HepG2 (cell line): ENCODE data around the gene C19orf33. TPM values are rescaled to one million over a fixed set of nuclear protein-coding genes. Genes with fewer than 3 reads are reported as not detected.

Source experiments
- ATAC-seq: fragments of 200-7000 bp; cut with Tn5 transposase; 3 replicates; pipeline ENCODE4 v1.9.1; 2020; ENCODE audit warnings: mild to moderate bottlenecking, moderate library complexity
- BruUV-seq: library from RNA; stranded (reverse); fragments of 400-500 nt; replicated peaks from 2 replicates; lab custom pipeline; 2021; lab: Mats Ljungman, UMichigan
- CTCF ChIA-PET: fragments of 300-600 bp; formaldehyde crosslinking; extraction: SDS; loops from one replicate; lab custom pipeline; 2021; ENCODE audit warnings: low total read pairs, inconsistent platforms, low intra/inter-chr PET ratio; lab: Yijun Ruan, JAX
- POLR2A ChIA-PET: fragments of 350-600 bp; sonication (Branson Sonifier 250); formaldehyde crosslinking; loops from one replicate; lab custom pipeline; 2020; ENCODE audit warnings: antibody characterized with exemption, inconsistent platforms; lab: Yijun Ruan, JAX
- DNase-seq: peaks from one replicate; pipeline ENCODE4 v3.0.0-alpha.2; 2015; ENCODE audit warnings: low spot score
- FAIRE-seq: peaks from 3 replicates; lab custom pipeline; 2011; peaks lifted over from hg19 to GRCh38; lab: Jason Lieb, UNC
- H2AFZ ChIP-seq: one replicate; pipeline ENCODE4 v1.6.1; 2011; ENCODE audit warnings: low read length, inconsistent platforms
- H3K27ac ChIP-seq: fragments of 300-600 bp; 3 replicates; pipeline ENCODE4 v1.8.0; 2011; ENCODE audit warnings: mixed run types, mild to moderate bottlenecking, mixed read lengths, low read length, inconsistent platforms; ENCODE audit not compliant: insufficient read depth; ENCODE audit errors: extremely low read length
- H3K27me3 ChIP-seq, 2 experiments: fragments of 200-600 bp in 1 of 2; 2 replicates in 1 of 2; 3 replicates in 1 of 2; pipeline versions ENCODE4 v1.6.0 to v1.8.0; 2011; ENCODE audit warnings: low read length in 2 of 2, mild to moderate bottlenecking in 2 of 2, moderate library complexity in 2 of 2, inconsistent platforms in 1 of 2; ENCODE audit not compliant: insufficient read depth in 2 of 2, control insufficient read depth in 1 of 2
- H3K36me3 ChIP-seq, 2 experiments: fragments of 200-600 bp in 1 of 2; replicated peaks in 1 of 2; 2 replicates in 1 of 2; 3 replicates in 1 of 2; pipeline versions ENCODE4 v1.5.1 to v1.8.0; 2011; ENCODE audit warnings: low read length in 2 of 2, inconsistent platforms in 1 of 2; ENCODE audit not compliant: insufficient read depth in 2 of 2, control insufficient read depth in 1 of 2
- H3K4me1 ChIP-seq: 2 replicates; pipeline ENCODE4 v1.5.1; 2012; ENCODE audit warnings: low read length, inconsistent platforms; ENCODE audit not compliant: insufficient read depth
- H3K4me2 ChIP-seq: 2 replicates; pipeline ENCODE4 v1.6.0; 2011; ENCODE audit warnings: low read depth, low read length, inconsistent platforms
- H3K4me3 ChIP-seq, 3 experiments: fragments of 200-600 bp in 1 of 3; sonication (generic), shearing (Covaris generic) in 1 of 3; replicated peaks in 1 of 3; 2 replicates each; pipeline ENCODE4 v1.5.1; 2011 to 2016; ENCODE audit warnings: low read length in 3 of 3, inconsistent platforms in 2 of 3, low read depth in 2 of 3, mild to moderate bottlenecking in 2 of 3, control low read depth in 1 of 3, mixed read lengths in 1 of 3; ENCODE audit not compliant: insufficient read depth in 1 of 3
- H3K79me2 ChIP-seq: one replicate; pipeline ENCODE4 v1.6.1; 2011; ENCODE audit warnings: low read length, inconsistent platforms; ENCODE audit not compliant: insufficient read depth
- H3K9ac ChIP-seq: 2 replicates; pipeline ENCODE4 v1.6.0; 2011; ENCODE audit warnings: mild to moderate bottlenecking, low read depth, low read length, inconsistent platforms; ENCODE audit not compliant: insufficient read depth
- H3K9me3 ChIP-seq: 2 replicates; pipeline ENCODE4 v1.5.1; 2012; ENCODE audit warnings: mild to moderate bottlenecking, low read length
- H4K20me1 ChIP-seq: 2 replicates; pipeline ENCODE4 v1.6.0; 2011; ENCODE audit warnings: inconsistent platforms, mild to moderate bottlenecking, low read length, moderate library complexity; ENCODE audit not compliant: insufficient read depth
- ADNP ChIP-seq: sonication (generic); formaldehyde crosslinking; IDR thresholded peaks from 2 replicates; pipeline ENCODE4 v1.4.0; 2020; ENCODE audit warnings: missing genetic modification reagents
- BCL6 ChIP-seq: IDR thresholded peaks from 2 replicates; pipeline ENCODE4 v1.6.1; 2016; ENCODE audit warnings: missing genetic modification reagents, missing compliant biosample characterization
- CHD2 ChIP-seq: IDR thresholded peaks from 2 replicates; pipeline ENCODE4 v1.6.1; 2011; ENCODE audit warnings: low read depth, low read length, improper control_type of control experiment
- HNRNPUL1 ChIP-seq: fragments of 200-400 bp; formaldehyde crosslinking; IDR thresholded peaks from 2 replicates; pipeline ENCODE4 v1.6.1; 2017; ENCODE audit warnings: low read depth, mild to moderate bottlenecking, low read length, moderate library complexity
- MIXL1 ChIP-seq: IDR thresholded peaks from 2 replicates; pipeline ENCODE4 v1.6.1; 2016
- NFKB2 ChIP-seq: sonication (generic); formaldehyde crosslinking; IDR thresholded peaks from 2 replicates; pipeline ENCODE4 v1.4.0; 2020; ENCODE audit warnings: missing genetic modification reagents, borderline replicate concordance
- PAX8 ChIP-seq: sonication (generic); formaldehyde crosslinking; IDR thresholded peaks from 2 replicates; pipeline ENCODE4 v1.8.0; 2022; ENCODE audit warnings: mild to moderate bottlenecking, missing genetic modification reagents, borderline replicate concordance
- POGZ ChIP-seq: sonication (generic); formaldehyde crosslinking; IDR thresholded peaks from 2 replicates; pipeline ENCODE4 v1.4.0; 2020; ENCODE audit warnings: mild to moderate bottlenecking, missing genetic modification reagents
- RFX1 ChIP-seq: fragments of 450-650 bp; IDR thresholded peaks from 2 replicates; pipeline ENCODE4 v1.6.1; 2017
- RFX5 ChIP-seq: IDR thresholded peaks from 2 replicates; pipeline ENCODE4 v1.6.1; 2011; ENCODE audit warnings: low read depth, low read length, improper control_type of control experiment
- SALL2 ChIP-seq: sonication (generic); formaldehyde crosslinking; IDR thresholded peaks from 2 replicates; pipeline ENCODE4 v1.8.1; 2023; ENCODE audit warnings: mild to moderate bottlenecking, missing genetic modification reagents, inconsistent platforms
- SOX5 ChIP-seq: IDR thresholded peaks from 2 replicates; pipeline ENCODE4 v1.6.1; 2016; ENCODE audit warnings: borderline replicate concordance
- SPEN ChIP-seq: sonication (generic); formaldehyde crosslinking; IDR thresholded peaks from 2 replicates; pipeline ENCODE4 v1.5.1; 2020; ENCODE audit warnings: low read depth, mild to moderate bottlenecking, missing genetic modification reagents
- TSC22D2 ChIP-seq: sonication (generic); formaldehyde crosslinking; IDR thresholded peaks from 2 replicates; pipeline ENCODE4 v1.5.1; 2020; ENCODE audit warnings: missing genetic modification reagents, mild to moderate bottlenecking, borderline replicate concordance
- ZMAT3 ChIP-seq: sonication (generic); formaldehyde crosslinking; conservative IDR thresholded peaks from 2 replicates; pipeline ENCODE4 v1.7.0; 2021; ENCODE audit warnings: missing genetic modification reagents
- ZNF3 ChIP-seq: IDR thresholded peaks from 2 replicates; pipeline ENCODE4 v1.7.0; 2017; ENCODE audit warnings: inconsistent platforms
- ZNF710 ChIP-seq: sonication (generic); formaldehyde crosslinking; IDR thresholded peaks from 2 replicates; pipeline ENCODE4 v1.5.0; 2020; ENCODE audit warnings: mild to moderate bottlenecking, missing genetic modification reagents, borderline replicate concordance
- ZNF75D ChIP-seq: sonication (generic); formaldehyde crosslinking; IDR thresholded peaks from 2 replicates; pipeline ENCODE4 v1.8.1; 2023; ENCODE audit warnings: missing genetic modification reagents, mild to moderate bottlenecking, borderline replicate concordance
- ZNF784 ChIP-seq: sonication (generic); formaldehyde crosslinking; IDR thresholded peaks from 2 replicates; pipeline ENCODE4 v1.5.1; 2020; ENCODE audit warnings: missing genetic modification reagents, mild to moderate bottlenecking, borderline replicate concordance
- whole genome bisulfite sequencing: methylation state at CpG from one replicate; pipeline ENCODE4 v1.1.6; 2017; ENCODE audit warnings: low lambda C conversion rate; 5-methylcytosine and 5-hydroxymethylcytosine counted together
- in situ Hi-C: cut with HindIII; loops from 2 replicates; pipeline ENCODE4 v1.10.0; 2017; ENCODE audit warnings: low pct_unique_long_range_greater_than_20kb; ENCODE audit not compliant: extremely low pct_ligation_motif_present
- intact Hi-C: fragments of 100-400 bp; cut with micrococcal nuclease; formaldehyde crosslinking; loops from one replicate; pipeline ENCODE4 v1.10.0; 2022; ENCODE audit not compliant: unreplicated experiment
- polyA plus RNA-seq, 8 experiments: library from polyadenylated mRNA; depleted of rRNA in 3 of 8; stranded (reverse) in 7 of 8; unstranded in 1 of 8; fragments of >200 nt; fragmentation: Illumina TruSeq in 4 of 8; extraction: Trizol in 4 of 8; gene quantifications; 2 replicates each; pipeline versions ENCODE4 v1.2.1 to v1.2.3, GENCODE V29; 2011 to 2016; ENCODE audit warnings: low read depth in 4 of 8, missing spikeins in 1 of 8, mixed read lengths in 1 of 8; ENCODE audit not compliant: insufficient read depth in 1 of 8
- total RNA-seq, 5 experiments: library from RNA; depleted of rRNA; stranded (reverse); fragments of >200 nt; fragmentation: Illumina TruSeq; extraction: Trizol; gene quantifications; 2 replicates each; pipeline ENCODE4 v1.2.3, GENCODE V29; 2016; ENCODE audit warnings: low read depth in 1 of 5
- TF ChIP-seq, protein P1 (sequence below): sonication (generic); formaldehyde crosslinking; IDR thresholded peaks from 2 replicates; pipeline ENCODE4 v1.4.0; 2020; ENCODE audit warnings: mild to moderate bottlenecking, missing genetic modification reagents
- TF ChIP-seq, protein P2 (sequence below): sonication (generic); formaldehyde crosslinking; IDR thresholded peaks from 2 replicates; pipeline ENCODE4 v1.4.0; 2020; ENCODE audit warnings: low read depth, mild to moderate bottlenecking, missing genetic modification reagents

C19orf33 gene
- total and polyA plus RNA-seq, 2 of the 13 experiments (the other 11 are each of a cell fraction or from before 2014, with no cell fraction given): 2.5 to 3.3 TPM

- TF ChIP-seq, protein P1, sequence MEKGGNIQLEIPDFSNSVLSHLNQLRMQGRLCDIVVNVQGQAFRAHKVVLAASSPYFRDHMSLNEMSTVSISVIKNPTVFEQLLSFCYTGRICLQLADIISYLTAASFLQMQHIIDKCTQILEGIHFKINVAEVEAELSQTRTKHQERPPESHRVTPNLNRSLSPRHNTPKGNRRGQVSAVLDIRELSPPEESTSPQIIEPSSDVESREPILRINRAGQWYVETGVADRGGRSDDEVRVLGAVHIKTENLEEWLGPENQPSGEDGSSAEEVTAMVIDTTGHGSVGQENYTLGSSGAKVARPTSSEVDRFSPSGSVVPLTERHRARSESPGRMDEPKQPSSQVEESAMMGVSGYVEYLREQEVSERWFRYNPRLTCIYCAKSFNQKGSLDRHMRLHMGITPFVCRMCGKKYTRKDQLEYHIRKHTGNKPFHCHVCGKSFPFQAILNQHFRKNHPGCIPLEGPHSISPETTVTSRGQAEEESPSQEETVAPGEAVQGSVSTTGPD: no peak
- TF ChIP-seq RFX1 (no peak), MIXL1 (CRISPR knock-in tag) (no peak), SPEN (CRISPR knock-in tag) (no peak), ADNP (no peak), ZNF75D (CRISPR knock-in tag) (no peak), SOX5 (no peak), SALL2 (CRISPR knock-in tag) (no peak), POGZ (no peak), TSC22D2 (CRISPR knock-in tag) (no peak), RFX5 (no peak)
Observed at GRCh38 chr19:38278751-38279150, 25.3 kb upstream of the C19orf33 start (continued).

DNA sequence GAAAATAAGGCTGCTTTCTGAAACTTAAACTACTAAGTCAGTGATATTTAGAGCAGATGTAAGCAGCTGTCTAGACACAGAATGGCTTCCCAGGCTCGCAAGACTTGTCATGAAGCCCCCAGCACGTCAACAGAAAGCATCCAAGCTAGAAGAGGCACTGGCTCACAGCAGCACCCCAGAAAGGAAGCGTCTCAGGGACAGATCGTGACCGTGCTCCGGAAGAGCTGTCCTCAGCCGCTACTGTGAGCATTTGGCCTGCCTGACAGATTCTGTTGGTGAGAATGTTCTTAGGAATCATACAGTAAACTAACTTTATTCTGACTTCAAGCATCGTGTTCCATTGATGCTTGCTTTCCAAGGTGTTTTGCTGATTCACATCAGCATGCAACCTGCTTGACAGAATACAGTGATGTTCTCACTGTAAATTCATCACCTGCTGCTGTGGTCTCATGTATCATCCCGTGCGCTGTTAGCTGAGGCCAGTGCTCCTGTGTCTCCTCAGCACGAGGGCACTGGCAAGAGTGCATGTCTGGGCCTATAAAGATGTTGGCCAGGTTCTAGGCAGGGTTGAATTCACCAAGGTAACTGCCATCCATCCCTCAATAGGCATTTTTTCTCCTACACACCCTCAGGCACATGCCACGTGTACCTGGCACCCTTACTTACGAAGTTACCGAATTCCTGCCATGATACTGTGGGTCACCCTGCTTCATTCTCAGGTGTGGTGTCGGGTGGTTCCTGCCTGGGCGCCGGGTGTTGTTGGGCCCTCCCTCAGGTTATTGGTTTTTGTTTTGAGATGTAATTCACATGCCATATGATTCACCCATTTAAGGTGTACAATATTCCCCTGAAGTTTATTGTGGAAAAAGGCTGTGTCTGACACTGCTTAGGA is 23.8 kb upstream of the C19orf33 start:
- H3K4me2 ChIP-seq: no peak overlapping the region
- in situ Hi-C loops: no loop called here
- ATAC-seq: no peak

More for the DNA sequence above, 23.8 kb upstream of the C19orf33 start:
- FAIRE-seq (no peak), DNase-seq (no peak)
- H3K79me2 ChIP-seq: no peaks in the 10 kb centered on the region
- H4K20me1 ChIP-seq: no peaks in the 10 kb centered on the region
- 58% methylated on average over 17 of the region's 17 CpGs for WGBS
- no peak for TF ChIP-seq ZMAT3 (CRISPR knock-in tag)
- no peak for TF ChIP-seq CHD2
- no peak for TF ChIP-seq NFKB2 (CRISPR knock-in tag)
- TF ChIP-seq ZNF710: no peak
- TF ChIP-seq HNRNPUL1: no peak
- TF ChIP-seq PAX8 (CRISPR knock-in tag): no peak
- TF ChIP-seq ZNF3: no peak
- TF ChIP-seq, protein P2, sequence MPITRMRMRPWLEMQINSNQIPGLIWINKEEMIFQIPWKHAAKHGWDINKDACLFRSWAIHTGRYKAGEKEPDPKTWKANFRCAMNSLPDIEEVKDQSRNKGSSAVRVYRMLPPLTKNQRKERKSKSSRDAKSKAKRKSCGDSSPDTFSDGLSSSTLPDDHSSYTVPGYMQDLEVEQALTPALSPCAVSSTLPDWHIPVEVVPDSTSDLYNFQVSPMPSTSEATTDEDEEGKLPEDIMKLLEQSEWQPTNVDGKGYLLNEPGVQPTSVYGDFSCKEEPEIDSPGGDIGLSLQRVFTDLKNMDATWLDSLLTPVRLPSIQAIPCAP (CRISPR knock-in tag): no peak
- TF ChIP-seq BCL6 (CRISPR knock-in tag): no peak
- no peak for TF ChIP-seq ZNF784 (CRISPR knock-in tag)
- CTCF ChIA-PET: no interaction called here
- H3K4me1 ChIP-seq: peaks cover 14% of the 10 kb centered on the region
- H3K27ac ChIP-seq: no peak overlapping the region
- no peak overlapping the region for H3K9ac ChIP-seq
- no peak overlapping the region for H3K4me3 ChIP-seq
- intact Hi-C loops: no loop called here
- H2AFZ ChIP-seq: no peak overlapping the region
- H3K9me3 ChIP-seq: no peaks in the 10 kb centered on the region
- H3K36me3 ChIP-seq: no peaks in the 10 kb centered on the region
- no TSS peak for BruUV-seq
- H3K27me3 ChIP-seq: no peaks in the 10 kb centered on the region; a peak in 1 of 5 replicates
- POLR2A ChIA-PET: no interaction called here
